ENCODE results near the gene UNC79. TPM values are rescaled to one million over a fixed set of nuclear protein-coding genes. Genes with fewer than 3 reads are reported as not detected.

The UNC79 gene
- total and polyA plus RNA-seq, 2 donors (not counting 3 experiments of a cell fraction or from before 2014, with no cell fraction given): not detected

DNA sequence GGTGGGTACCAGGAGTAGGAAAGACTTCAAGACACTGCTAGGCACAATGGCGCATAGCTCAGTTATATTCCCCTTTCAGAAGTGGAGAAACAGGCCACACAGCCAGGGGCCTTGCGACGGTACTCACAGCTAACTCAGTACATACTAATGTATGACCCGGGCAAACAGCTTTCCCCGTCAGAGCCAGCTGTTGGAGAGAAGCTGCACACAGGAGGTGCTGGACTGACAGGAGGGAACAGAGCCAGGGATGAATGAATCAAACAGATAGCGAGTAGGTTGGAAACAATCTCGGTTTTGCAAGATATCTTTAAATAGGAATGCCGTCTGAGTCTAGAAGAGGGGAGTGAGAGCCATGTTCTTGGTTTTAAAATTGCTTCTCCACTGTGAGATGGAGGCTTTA is 312.0 kb downstream of the UNC79 start:
- Histone ChIP-seq H3K9me3 (replicated peaks; ENCODE audit: control insufficient read depth, insufficient read depth, low read length) (no peaks in the 10 kb centered on the region), H2AFZ (ENCODE audit: low read depth, low read length) (no peak overlapping the region), H3K4me1 (ENCODE audit: control insufficient read depth, extremely low read depth, insufficient read depth, low read length) (no peaks in the 10 kb centered on the region), H4K20me1 (replicated peaks; ENCODE audit: control insufficient read depth, extremely low read depth, insufficient read depth, low read length) (no peaks in the 10 kb centered on the region), H3K79me2 (ENCODE audit: control insufficient read depth, insufficient read depth, low read length) (no peaks in the 10 kb centered on the region), H3K27me3 (ENCODE audit: control insufficient read depth in 2 of 2, insufficient read depth in 2 of 2, low read length in 2 of 2) (no peaks in the 10 kb centered on the region), H3K9me1 (replicated peaks; ENCODE audit: control insufficient read depth, extremely low read depth, insufficient read depth, low read length) (no peaks in the 10 kb centered on the region), H3K4me3 (replicated peaks in 1 of 3; ENCODE audit: insufficient read depth in 1 of 3, low read depth in 1 of 3, low read length in 3 of 3) (no peak overlapping the region), H3K36me3 (ENCODE audit: control insufficient read depth in 2 of 2, extremely low read depth in 1 of 2, insufficient read depth in 2 of 2, low read length in 2 of 2) (no peaks in the 10 kb centered on the region), H3K9ac (replicated peaks; ENCODE audit: extremely low read depth, insufficient read depth, low read length) (no peak overlapping the region), H3K27ac (ENCODE audit: insufficient read depth, low read depth, low read length) (no peak overlapping the region), H3K4me2 (ENCODE audit: insufficient read depth, low read length) (no peak overlapping the region)
- POLR2A ChIA-PET: no interaction called here
- no peak for FAIRE-seq
- CTCF ChIA-PET: no interaction called here
- BruUV-seq (replicated peaks): no TSS peak
- intact Hi-C loops (cut with micrococcal nuclease): no loop called here
- DNase-seq (ENCODE audit: low read depth, low spot score): no peak
- dilution Hi-C loops (cut with MboI; ENCODE audit: extremely low pct_ligation_motif_present, low sequenced_read_pairs): no loop called here
- TF ChIP-seq, protein P1, sequence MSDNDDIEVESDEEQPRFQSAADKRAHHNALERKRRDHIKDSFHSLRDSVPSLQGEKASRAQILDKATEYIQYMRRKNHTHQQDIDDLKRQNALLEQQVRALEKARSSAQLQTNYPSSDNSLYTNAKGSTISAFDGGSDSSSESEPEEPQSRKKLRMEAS (IDR thresholded peaks at IDR 0.05; ENCODE audit: insufficient read depth, insufficient read length): no peak
- TF ChIP-seq MYC (IDR thresholded peaks at IDR 0.05; ENCODE audit: low read depth, low read length) (no peak), POLR2AphosphoS5 (IDR thresholded peaks at IDR 0.05; ENCODE audit: insufficient read depth, low read depth, low read length) (no peak), CTCF (IDR thresholded peaks at IDR 0.05; ENCODE audit: extremely low read depth in 1 of 2, insufficient read depth in 1 of 2, low read depth in 1 of 2, low read length in 2 of 2) (no peak), GATA2 (IDR thresholded peaks at IDR 0.05; ENCODE audit: insufficient read depth, insufficient read length, low read depth, low read length) (no peak), FOS (IDR thresholded peaks at IDR 0.05; ENCODE audit: borderline replicate concordance, insufficient read depth, low read length) (no peak), JUN (IDR thresholded peaks at IDR 0.05; ENCODE audit: borderline replicate concordance, insufficient read depth, insufficient read length, low read depth) (no peak), EZH2 (IDR thresholded peaks at IDR 0.05; ENCODE audit: borderline replicate concordance, low read depth, low read length, severe bottlenecking) (no peak), POLR2A (IDR thresholded peaks at IDR 0.05; ENCODE audit: low read depth, low read length) (no peak)

Data from endothelial cell of umbilical vein (primary cell).